HS-27A (cell line): ENCODE measurements around the gene CFHR2.
A peak's percentile ranks its signal among the peaks of the same experiment; 100 is the strongest.
"Not testable (repeated sequence)": the region's sequence is repeated elsewhere in the genome, so short reads cannot be mapped to it uniquely, and the experiment has no call there.

Experiments
- DNase-seq: peaks from one replicate; pipeline ENCODE4 v3.0.0-alpha.2; 2012; ENCODE audit warnings: low read depth, missing footprints

Gene CFHR2

GRCh38 chr1:196943568-196943967 lies at the start of gene CFHR2:
TSS of gene CFHR2 (plus strand) at chr1:196943738. CDS start at chr1:196943881, 143 bp downstream.
- DNase-seq, result not testable (repeated sequence)

- no peak for DNase-seq
Observed at GRCh38 chr1:196896355-196896754, 47.2 kb upstream of the CFHR2 start.

- DNase-seq, result no peak
Observed at GRCh38 chr1:196897158-196897828, 46.2 kb upstream of the CFHR2 start.

- DNase-seq, result no peak
Observed at GRCh38 chr1:196902344-196902743, 41.2 kb upstream of the CFHR2 start.

GRCh38 chr1:196910215-196910614 lies 33.3 kb upstream of the CFHR2 start:
- no peak for DNase-seq

GRCh38 chr1:196912283-196912682 lies 31.3 kb upstream of the CFHR2 start:
- DNase-seq, result not testable (repeated sequence)

GRCh38 chr1:196926839-196927238 lies 16.7 kb upstream of the CFHR2 start:
- DNase-seq, result not testable (repeated sequence)

- DNase-seq, result not testable (repeated sequence)
Observed at GRCh38 chr1:196932853-196933252, 10.7 kb upstream of the CFHR2 start.

GRCh38 chr1:196933531-196934189 lies 9.9 kb upstream of the CFHR2 start:
- no peak for DNase-seq

GRCh38 chr1:196941474-196941873 lies 2.1 kb upstream of the CFHR2 start:
- DNase-seq, result not testable (repeated sequence)

GRCh38 chr1:196951711-196952394 lies 8.3 kb downstream of the CFHR2 start:
- no peak for DNase-seq

GRCh38 chr1:196954778-196955177 lies 11.2 kb downstream of the CFHR2 start:
- no peak for DNase-seq

GRCh38 chr1:196955926-196956325 lies 12.4 kb downstream of the CFHR2 start:
- DNase-seq, result no peak

GRCh38 chr1:196960854-196961253 lies 17.3 kb downstream of the CFHR2 start:
- DNase-seq, result no peak

- DNase-seq, result no peak
Observed at GRCh38 chr1:196970182-196970581, 26.6 kb downstream of the CFHR2 start.

GRCh38 chr1:196976278-196976677 lies 32.7 kb downstream of the CFHR2 start:
- no peak for DNase-seq

GRCh38 chr1:196977278-196977677 lies 33.7 kb downstream of the CFHR2 start, which contains the start of gene CFHR5:
TSS of gene CFHR5 (plus strand) at chr1:196977556. CDS start at chr1:196977665, 109 bp downstream.
- DNase-seq, result no peak

- no peak for DNase-seq
Observed at GRCh38 chr1:196980859-196981258, 37.3 kb downstream of the CFHR2 start.

- not testable (repeated sequence) for DNase-seq
Observed at GRCh38 chr1:196982247-196982646, 38.7 kb downstream of the CFHR2 start.

GRCh38 chr1:196991919-196992651 lies 48.5 kb downstream of the CFHR2 start:
- DNase-seq, result not testable (repeated sequence)

- no peak for DNase-seq
Observed at GRCh38 chr1:196993916-196994315, 50.4 kb downstream of the CFHR2 start.

GRCh38 chr1:196997423-196997822 lies 53.9 kb downstream of the CFHR2 start:
- DNase-seq, result peak; percentile 33
